Prostate gland (tissue), 2 donors: Measurements from ENCODE around the gene XRCC3.

Experiments used
- CTCF ChIP-seq, 4 experiments: fragments of 200-600 bp in 2 of 4; fragments of 450-650 bp in 2 of 4; sonication (generic) in 2 of 4; IDR thresholded peaks; 1 replicate in 3 of 4; 2 replicates in 1 of 4; pipeline ENCODE4 v1.5.1; 2016 to 2019; ENCODE audit warnings: antibody characterized with exemption in 4 of 4, mild to moderate bottlenecking in 2 of 4, moderate library complexity in 2 of 4
- POLR2A ChIP-seq: fragments of 450-650 bp; IDR thresholded peaks from one replicate; pipeline ENCODE4 v1.6.1; 2016; ENCODE audit warnings: antibody characterized with exemption, mild to moderate bottlenecking
- POLR2AphosphoS5 ChIP-seq: sonication (generic); formaldehyde crosslinking; IDR thresholded peaks from one replicate; pipeline ENCODE4 v1.6.1; 2017; ENCODE audit warnings: antibody characterized with exemption

- TF ChIP-seq POLR2A (no peak), CTCF (IDR thresholded peaks at IDR 0.05) (peak in 2 of 4 experiments; percentile 14 to 29), POLR2AphosphoS5 (peak; percentile 72)
These were observed 15.3 kb upstream of the XRCC3 start for GRCh38 chr14:103730490-103731035.
